WTC11 (cell line): ENCODE results near the gene SUPV3L1. TPM values are rescaled to one million over a fixed set of nuclear protein-coding genes. Genes with fewer than 3 reads are reported as not detected.

Source experiments
- ATAC-seq: fragments of 200-7000 bp; cut with Tn5 transposase; 2 replicates; pipeline ENCODE4 v1.10.0; 2021; ENCODE audit warnings: mild to moderate bottlenecking, moderate library complexity
- CTCF ChIA-PET: fragments of 300-600 bp; sonication (Branson Sonifier 250); formaldehyde crosslinking; loops from one replicate; lab custom pipeline; 2021; ENCODE audit warnings: antibody characterized with exemption; lab: Charles Lee
- POLR2A ChIA-PET: fragments of 350-600 bp; sonication (Branson Sonifier 250); formaldehyde crosslinking; loops from one replicate; lab custom pipeline; 2021; ENCODE audit warnings: antibody characterized with exemption; lab: Charles Lee
- DNase-seq: peaks from one replicate; pipeline ENCODE4 v3.0.0; 2021; ENCODE audit warnings: low spot score
- H3K27ac Mint-ChIP-seq: 2 replicates; pipeline ENCODE4 v1.8.0; 2021; ENCODE audit warnings: mixed read lengths
- H3K27me3 Mint-ChIP-seq: 2 replicates; pipeline ENCODE4 v1.8.0; 2021; ENCODE audit warnings: low read depth, mild to moderate bottlenecking, moderate library complexity, mixed read lengths
- H3K36me3 Mint-ChIP-seq: 2 replicates; pipeline ENCODE4 v1.8.0; 2021; ENCODE audit warnings: mixed read lengths
- H3K4me1 Mint-ChIP-seq: 2 replicates; pipeline ENCODE4 v1.8.0; 2022; ENCODE audit warnings: mixed read lengths
- H3K4me3 Mint-ChIP-seq: 2 replicates; pipeline ENCODE4 v1.8.0; 2021; ENCODE audit warnings: mild to moderate bottlenecking, moderate library complexity, mixed read lengths
- H3K9me3 Mint-ChIP-seq: 2 replicates; pipeline ENCODE4 v1.8.0; 2021; ENCODE audit warnings: mixed read lengths
- CREM ChIP-seq: sonication (generic); formaldehyde crosslinking; IDR thresholded peaks from 2 replicates; pipeline ENCODE4 v1.8.1; 2022; ENCODE audit warnings: mild to moderate bottlenecking, missing genetic modification reagents, moderate library complexity
- FOXJ3 ChIP-seq: sonication (generic); formaldehyde crosslinking; IDR thresholded peaks from 2 replicates; pipeline ENCODE4 v1.9.0; 2021; ENCODE audit warnings: missing genetic modification reagents, mild to moderate bottlenecking, borderline replicate concordance
- FOXK1 ChIP-seq: sonication (generic); formaldehyde crosslinking; IDR thresholded peaks from 2 replicates; pipeline ENCODE4 v1.8.0; 2022; ENCODE audit warnings: mild to moderate bottlenecking, moderate library complexity, missing genetic modification reagents
- FOXP1 ChIP-seq: sonication (generic); formaldehyde crosslinking; IDR thresholded peaks from 2 replicates; pipeline ENCODE4 v1.8.0; 2022; ENCODE audit warnings: missing genetic modification reagents, mild to moderate bottlenecking, moderate library complexity, borderline replicate concordance
- GRHL2 ChIP-seq: fragments of 250-450 bp; sonication (Bioruptor Pico); IDR thresholded peaks from 2 replicates; pipeline ENCODE4 v1.8.0; 2022; ENCODE audit warnings: mild to moderate bottlenecking, moderate library complexity; ENCODE audit not compliant: insufficient replicate concordance, severe bottlenecking
- NFATC4 ChIP-seq: fragments of 250-450 bp; sonication (Bioruptor Pico); IDR thresholded peaks from 2 replicates; pipeline ENCODE4 v1.9.0; 2021; ENCODE audit warnings: mild to moderate bottlenecking
- NFE2L1 ChIP-seq: sonication (generic); formaldehyde crosslinking; IDR thresholded peaks from 2 replicates; pipeline ENCODE4 v1.8.1; 2023; ENCODE audit warnings: missing genetic modification reagents
- NR1H2 ChIP-seq: sonication (generic); formaldehyde crosslinking; IDR thresholded peaks from 2 replicates; pipeline ENCODE4 v1.9.0; 2021; ENCODE audit warnings: mild to moderate bottlenecking, moderate library complexity, missing genetic modification reagents
- SMAD3 ChIP-seq: sonication (generic); formaldehyde crosslinking; IDR thresholded peaks from 2 replicates; pipeline ENCODE4 v1.8.0; 2022; ENCODE audit warnings: missing genetic modification reagents, mild to moderate bottlenecking, borderline replicate concordance
- SOX15 ChIP-seq: fragments of 250-450 bp; sonication (Bioruptor Pico); IDR thresholded peaks from 2 replicates; pipeline ENCODE4 v1.9.0; 2021; ENCODE audit warnings: mild to moderate bottlenecking
- ZNF423 ChIP-seq: fragments of 250-450 bp; sonication (Bioruptor Pico); IDR thresholded peaks from 2 replicates; pipeline ENCODE4 v2.1.2; 2022; ENCODE audit warnings: mild to moderate bottlenecking, moderate library complexity
- total RNA-seq: library from RNA; stranded (reverse); gene quantifications from 3 replicates; pipeline ENCODE4 v1.2.3, GENCODE V29; 2021
- TF ChIP-seq, protein P1 (sequence below): sonication (generic); formaldehyde crosslinking; IDR thresholded peaks from 2 replicates; pipeline ENCODE4 v1.8.1; 2023; ENCODE audit warnings: mild to moderate bottlenecking, missing genetic modification reagents, borderline replicate concordance
- TF ChIP-seq, protein P2 (sequence below): sonication (generic); formaldehyde crosslinking; IDR thresholded peaks from 2 replicates; pipeline ENCODE4 v1.8.1; 2022; ENCODE audit warnings: low read depth, mild to moderate bottlenecking, moderate library complexity, missing genetic modification reagents, borderline replicate concordance
- TF ChIP-seq, protein P3 (sequence below): sonication (generic); formaldehyde crosslinking; IDR thresholded peaks from 2 replicates; pipeline ENCODE4 v1.8.1; 2023; ENCODE audit warnings: mild to moderate bottlenecking, missing genetic modification reagents
- TF ChIP-seq, protein P4 (sequence below): sonication (generic); formaldehyde crosslinking; conservative IDR thresholded peaks from 2 replicates; pipeline ENCODE4 v1.8.1; 2022; ENCODE audit warnings: mild to moderate bottlenecking, missing genetic modification reagents
- TF ChIP-seq, protein P5 (sequence below): fragments of 250-450 bp; sonication (Bioruptor Pico); IDR thresholded peaks from 2 replicates; pipeline ENCODE4 v1.9.0; 2021; ENCODE audit warnings: mild to moderate bottlenecking, borderline replicate concordance
- TF ChIP-seq, protein P6 (sequence below): sonication (generic); formaldehyde crosslinking; IDR thresholded peaks from 2 replicates; pipeline ENCODE4 v1.8.0; 2022; ENCODE audit warnings: mild to moderate bottlenecking, missing genetic modification reagents

SUPV3L1 gene
- total RNA-seq, 1 experiment from 2014 or later, result 41.2 TPM

DNA sequence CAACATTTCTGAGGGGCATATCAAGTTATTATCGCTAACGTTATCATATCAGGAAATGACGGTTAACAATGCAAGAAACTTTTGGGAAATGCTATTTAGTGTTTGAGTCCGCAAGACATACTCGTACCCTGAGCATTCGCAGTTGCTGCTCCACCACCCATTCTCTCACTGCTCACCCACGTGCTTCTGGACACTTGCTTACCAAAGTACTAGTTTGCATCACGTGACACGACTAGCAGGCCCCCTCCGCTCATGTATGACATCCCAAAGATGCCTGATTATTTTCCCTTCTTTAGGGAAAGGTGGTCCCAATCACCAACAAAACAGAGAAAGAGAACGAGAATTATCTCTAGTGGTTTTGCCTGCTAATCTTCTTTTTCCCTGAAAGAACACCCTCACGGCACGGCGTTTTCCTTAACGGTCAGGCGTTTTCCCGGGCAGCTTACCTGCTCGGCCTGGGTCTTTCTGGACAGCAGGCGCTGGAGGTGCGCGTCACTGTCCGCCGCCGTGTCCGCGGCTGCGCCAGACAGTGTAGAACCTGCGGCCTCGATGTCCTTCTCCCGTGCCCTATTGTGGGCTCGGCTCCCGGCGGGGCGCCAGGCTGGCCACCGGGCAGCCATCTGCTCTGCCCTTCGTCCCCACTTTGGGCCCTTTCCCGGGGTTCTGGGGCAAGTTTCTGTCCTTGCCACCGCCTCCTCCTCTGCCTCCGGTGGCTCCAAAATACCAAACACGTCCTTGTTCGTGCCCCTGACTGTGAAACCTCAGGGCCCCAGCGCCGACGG lies at the start of gene SUPV3L1 (continued):
- TF ChIP-seq, protein P1, sequence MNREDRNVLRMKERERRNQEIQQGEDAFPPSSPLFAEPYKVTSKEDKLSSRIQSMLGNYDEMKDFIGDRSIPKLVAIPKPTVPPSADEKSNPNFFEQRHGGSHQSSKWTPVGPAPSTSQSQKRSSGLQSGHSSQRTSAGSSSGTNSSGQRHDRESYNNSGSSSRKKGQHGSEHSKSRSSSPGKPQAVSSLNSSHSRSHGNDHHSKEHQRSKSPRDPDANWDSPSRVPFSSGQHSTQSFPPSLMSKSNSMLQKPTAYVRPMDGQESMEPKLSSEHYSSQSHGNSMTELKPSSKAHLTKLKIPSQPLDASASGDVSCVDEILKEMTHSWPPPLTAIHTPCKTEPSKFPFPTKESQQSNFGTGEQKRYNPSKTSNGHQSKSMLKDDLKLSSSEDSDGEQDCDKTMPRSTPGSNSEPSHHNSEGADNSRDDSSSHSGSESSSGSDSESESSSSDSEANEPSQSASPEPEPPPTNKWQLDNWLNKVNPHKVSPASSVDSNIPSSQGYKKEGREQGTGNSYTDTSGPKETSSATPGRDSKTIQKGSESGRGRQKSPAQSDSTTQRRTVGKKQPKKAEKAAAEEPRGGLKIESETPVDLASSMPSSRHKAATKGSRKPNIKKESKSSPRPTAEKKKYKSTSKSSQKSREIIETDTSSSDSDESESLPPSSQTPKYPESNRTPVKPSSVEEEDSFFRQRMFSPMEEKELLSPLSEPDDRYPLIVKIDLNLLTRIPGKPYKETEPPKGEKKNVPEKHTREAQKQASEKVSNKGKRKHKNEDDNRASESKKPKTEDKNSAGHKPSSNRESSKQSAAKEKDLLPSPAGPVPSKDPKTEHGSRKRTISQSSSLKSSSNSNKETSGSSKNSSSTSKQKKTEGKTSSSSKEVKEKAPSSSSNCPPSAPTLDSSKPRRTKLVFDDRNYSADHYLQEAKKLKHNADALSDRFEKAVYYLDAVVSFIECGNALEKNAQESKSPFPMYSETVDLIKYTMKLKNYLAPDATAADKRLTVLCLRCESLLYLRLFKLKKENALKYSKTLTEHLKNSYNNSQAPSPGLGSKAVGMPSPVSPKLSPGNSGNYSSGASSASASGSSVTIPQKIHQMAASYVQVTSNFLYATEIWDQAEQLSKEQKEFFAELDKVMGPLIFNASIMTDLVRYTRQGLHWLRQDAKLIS (CRISPR knock-in tag), result no peak
- TF ChIP-seq, all 79 proteins: peak for 21

DNA sequence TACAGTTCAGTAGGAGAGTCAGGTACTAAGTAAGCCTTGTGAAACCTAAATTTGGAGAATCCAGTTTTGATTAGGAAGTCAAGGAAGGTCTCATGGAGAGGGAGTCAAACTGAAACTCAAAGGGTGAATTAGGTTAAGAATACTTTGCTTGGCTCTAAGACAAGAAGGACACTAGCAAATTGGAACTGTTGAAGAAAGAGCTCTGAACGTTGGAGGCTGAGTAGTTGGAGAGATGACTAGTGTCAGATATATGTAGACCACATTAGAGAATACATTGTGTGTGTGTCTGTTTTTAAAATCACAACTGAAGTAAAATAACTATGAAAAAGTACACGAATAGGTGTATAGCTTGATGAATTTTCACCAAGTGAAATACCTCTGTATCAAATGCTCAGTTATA lies 49.8 kb upstream of the SUPV3L1 start:
- no peak for ATAC-seq
- H3K27me3 Mint-ChIP-seq, result no peaks in the 10 kb centered on the region
- H3K4me1 Mint-ChIP-seq, result peaks cover 8% of the 10 kb centered on the region
- H3K36me3 Mint-ChIP-seq, result peaks cover 14% of the 10 kb centered on the region; the same call in 1 of the 2 replicates
- H3K27ac Mint-ChIP-seq, result peak overlapping the region; percentile 54; the same call in 1 of the 2 replicates
- H3K4me3 Mint-ChIP-seq, result no peak overlapping the region
- ChIA-PET CTCF (no interaction called here), POLR2A (no interaction called here)
- TF ChIP-seq SMAD3 (CRISPR knock-in tag) (no peak), NFE2L1 (CRISPR knock-in tag) (no peak), FOXJ3 (no peak), GRHL2 (CRISPR knock-in tag) (no peak), FOXP1 (no peak), NR1H2 (CRISPR knock-in tag) (no peak), CREM (CRISPR knock-in tag) (no peak), FOXK1 (no peak), NFATC4 (CRISPR knock-in tag) (no peak), SOX15 (CRISPR knock-in tag) (no peak), ZNF423 (no peak)
- TF ChIP-seq, protein P2, sequence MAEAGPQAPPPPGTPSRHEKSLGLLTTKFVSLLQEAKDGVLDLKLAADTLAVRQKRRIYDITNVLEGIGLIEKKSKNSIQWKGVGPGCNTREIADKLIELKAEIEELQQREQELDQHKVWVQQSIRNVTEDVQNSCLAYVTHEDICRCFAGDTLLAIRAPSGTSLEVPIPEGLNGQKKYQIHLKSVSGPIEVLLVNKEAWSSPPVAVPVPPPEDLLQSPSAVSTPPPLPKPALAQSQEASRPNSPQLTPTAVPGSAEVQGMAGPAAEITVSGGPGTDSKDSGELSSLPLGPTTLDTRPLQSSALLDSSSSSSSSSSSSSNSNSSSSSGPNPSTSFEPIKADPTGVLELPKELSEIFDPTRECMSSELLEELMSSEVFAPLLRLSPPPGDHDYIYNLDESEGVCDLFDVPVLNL (CRISPR knock-in tag), result no peak
- TF ChIP-seq, protein P3, sequence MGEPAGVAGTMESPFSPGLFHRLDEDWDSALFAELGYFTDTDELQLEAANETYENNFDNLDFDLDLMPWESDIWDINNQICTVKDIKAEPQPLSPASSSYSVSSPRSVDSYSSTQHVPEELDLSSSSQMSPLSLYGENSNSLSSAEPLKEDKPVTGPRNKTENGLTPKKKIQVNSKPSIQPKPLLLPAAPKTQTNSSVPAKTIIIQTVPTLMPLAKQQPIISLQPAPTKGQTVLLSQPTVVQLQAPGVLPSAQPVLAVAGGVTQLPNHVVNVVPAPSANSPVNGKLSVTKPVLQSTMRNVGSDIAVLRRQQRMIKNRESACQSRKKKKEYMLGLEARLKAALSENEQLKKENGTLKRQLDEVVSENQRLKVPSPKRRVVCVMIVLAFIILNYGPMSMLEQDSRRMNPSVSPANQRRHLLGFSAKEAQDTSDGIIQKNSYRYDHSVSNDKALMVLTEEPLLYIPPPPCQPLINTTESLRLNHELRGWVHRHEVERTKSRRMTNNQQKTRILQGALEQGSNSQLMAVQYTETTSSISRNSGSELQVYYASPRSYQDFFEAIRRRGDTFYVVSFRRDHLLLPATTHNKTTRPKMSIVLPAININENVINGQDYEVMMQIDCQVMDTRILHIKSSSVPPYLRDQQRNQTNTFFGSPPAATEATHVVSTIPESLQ (CRISPR knock-in tag), result no peak
- TF ChIP-seq, protein P4, sequence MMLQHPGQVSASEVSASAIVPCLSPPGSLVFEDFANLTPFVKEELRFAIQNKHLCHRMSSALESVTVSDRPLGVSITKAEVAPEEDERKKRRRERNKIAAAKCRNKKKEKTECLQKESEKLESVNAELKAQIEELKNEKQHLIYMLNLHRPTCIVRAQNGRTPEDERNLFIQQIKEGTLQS (CRISPR knock-in tag), result no peak
- TF ChIP-seq, protein P5, sequence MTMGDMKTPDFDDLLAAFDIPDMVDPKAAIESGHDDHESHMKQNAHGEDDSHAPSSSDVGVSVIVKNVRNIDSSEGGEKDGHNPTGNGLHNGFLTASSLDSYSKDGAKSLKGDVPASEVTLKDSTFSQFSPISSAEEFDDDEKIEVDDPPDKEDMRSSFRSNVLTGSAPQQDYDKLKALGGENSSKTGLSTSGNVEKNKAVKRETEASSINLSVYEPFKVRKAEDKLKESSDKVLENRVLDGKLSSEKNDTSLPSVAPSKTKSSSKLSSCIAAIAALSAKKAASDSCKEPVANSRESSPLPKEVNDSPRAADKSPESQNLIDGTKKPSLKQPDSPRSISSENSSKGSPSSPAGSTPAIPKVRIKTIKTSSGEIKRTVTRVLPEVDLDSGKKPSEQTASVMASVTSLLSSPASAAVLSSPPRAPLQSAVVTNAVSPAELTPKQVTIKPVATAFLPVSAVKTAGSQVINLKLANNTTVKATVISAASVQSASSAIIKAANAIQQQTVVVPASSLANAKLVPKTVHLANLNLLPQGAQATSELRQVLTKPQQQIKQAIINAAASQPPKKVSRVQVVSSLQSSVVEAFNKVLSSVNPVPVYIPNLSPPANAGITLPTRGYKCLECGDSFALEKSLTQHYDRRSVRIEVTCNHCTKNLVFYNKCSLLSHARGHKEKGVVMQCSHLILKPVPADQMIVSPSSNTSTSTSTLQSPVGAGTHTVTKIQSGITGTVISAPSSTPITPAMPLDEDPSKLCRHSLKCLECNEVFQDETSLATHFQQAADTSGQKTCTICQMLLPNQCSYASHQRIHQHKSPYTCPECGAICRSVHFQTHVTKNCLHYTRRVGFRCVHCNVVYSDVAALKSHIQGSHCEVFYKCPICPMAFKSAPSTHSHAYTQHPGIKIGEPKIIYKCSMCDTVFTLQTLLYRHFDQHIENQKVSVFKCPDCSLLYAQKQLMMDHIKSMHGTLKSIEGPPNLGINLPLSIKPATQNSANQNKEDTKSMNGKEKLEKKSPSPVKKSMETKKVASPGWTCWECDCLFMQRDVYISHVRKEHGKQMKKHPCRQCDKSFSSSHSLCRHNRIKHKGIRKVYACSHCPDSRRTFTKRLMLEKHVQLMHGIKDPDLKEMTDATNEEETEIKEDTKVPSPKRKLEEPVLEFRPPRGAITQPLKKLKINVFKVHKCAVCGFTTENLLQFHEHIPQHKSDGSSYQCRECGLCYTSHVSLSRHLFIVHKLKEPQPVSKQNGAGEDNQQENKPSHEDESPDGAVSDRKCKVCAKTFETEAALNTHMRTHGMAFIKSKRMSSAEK (CRISPR knock-in tag), result no peak
- TF ChIP-seq, protein P6, sequence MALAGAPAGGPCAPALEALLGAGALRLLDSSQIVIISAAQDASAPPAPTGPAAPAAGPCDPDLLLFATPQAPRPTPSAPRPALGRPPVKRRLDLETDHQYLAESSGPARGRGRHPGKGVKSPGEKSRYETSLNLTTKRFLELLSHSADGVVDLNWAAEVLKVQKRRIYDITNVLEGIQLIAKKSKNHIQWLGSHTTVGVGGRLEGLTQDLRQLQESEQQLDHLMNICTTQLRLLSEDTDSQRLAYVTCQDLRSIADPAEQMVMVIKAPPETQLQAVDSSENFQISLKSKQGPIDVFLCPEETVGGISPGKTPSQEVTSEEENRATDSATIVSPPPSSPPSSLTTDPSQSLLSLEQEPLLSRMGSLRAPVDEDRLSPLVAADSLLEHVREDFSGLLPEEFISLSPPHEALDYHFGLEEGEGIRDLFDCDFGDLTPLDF (CRISPR knock-in tag), result no peak
- no peak for DNase-seq
- no peaks in the 10 kb centered on the region for H3K9me3 Mint-ChIP-seq
